ENCODE data around the gene KLHL26. TPM values are rescaled to one million over a fixed set of nuclear protein-coding genes. Genes with fewer than 3 reads are reported as not detected.

Gene KLHL26
- total RNA-seq, 2 donors from 2014 or later, result 8.5 to 10.1 TPM

DNA sequence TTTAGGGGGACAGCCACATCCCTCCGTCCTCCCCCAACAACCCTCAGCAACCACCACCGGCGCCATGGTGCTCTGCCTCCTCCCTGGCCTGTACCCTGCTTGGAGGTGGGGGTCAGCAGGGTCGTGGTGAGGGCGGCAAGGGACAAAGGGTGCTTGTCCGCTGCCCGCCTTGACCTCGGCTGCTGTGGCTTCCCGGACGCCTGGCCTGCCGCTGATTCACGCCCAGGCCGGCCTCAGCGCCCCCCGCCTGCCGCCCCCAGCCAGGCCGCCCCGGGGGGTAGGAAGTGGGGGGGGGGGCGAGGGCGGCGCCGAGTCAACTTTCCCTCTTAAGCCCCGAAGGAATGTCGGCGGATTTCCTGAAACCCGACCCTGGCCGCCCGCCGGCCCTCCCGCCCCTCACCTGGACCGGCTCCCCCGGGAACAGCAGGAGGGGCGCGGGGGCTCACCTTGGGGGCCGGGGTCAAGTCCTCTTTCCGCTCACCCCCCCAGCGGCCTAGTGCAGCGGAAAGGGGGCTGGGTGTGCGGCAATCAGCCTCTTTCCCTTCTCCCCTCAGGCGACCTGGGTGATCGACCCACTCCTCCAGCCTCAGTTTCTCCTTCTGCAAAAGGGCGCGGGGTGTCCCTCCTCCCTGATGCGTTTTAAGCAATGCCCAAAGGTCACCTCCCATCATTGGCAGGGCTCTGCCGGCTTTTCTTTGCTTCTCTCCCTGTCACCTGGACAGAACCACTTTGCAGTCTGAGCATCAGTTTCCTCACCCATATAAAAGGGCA is 26.1 kb upstream of the KLHL26 start:
- intact Hi-C loops (cut with DNase I, micrococcal nuclease), result no loop called here
- no peak for DNase-seq
- ATAC-seq, result no peak

DNA sequence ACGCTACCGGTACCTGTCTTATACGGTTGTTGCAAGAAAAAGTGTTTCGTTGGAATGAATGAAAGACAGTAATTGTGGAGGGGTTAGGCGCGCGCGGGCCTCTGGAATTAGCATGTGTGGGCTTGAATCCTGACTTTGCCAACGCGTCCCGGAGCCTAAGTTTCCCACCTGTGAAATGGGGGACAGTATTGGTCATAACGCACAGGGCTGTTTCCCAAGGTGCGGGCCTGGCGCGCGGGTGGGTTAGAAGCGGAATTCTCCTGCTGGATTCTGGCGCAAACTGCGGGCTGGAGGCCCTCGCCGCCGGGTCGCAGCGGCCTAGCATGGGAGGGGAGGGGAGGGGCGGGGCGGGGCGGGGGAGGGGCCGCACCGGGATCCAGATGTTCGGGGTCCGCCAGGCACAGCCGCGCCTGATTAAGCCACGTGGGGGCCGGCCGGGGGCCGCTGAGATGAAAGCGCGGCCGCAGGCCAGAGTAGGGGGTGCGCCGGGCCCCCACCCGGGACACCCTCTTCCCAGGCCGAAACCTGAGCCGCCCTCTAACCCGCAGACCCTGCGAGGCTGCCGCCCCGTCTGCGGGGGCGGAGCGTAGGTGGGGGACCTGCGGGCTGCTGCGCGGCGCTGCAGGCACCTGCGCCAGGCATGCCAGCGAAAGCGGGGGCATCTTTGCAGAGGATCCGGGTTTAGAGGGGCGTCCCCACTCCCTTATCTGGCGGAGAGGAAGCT is 25.3 kb upstream of the KLHL26 start:
- DNase-seq (no peak), ATAC-seq (no peak)
- intact Hi-C loops (cut with DNase I, micrococcal nuclease), result no loop called here

DNA sequence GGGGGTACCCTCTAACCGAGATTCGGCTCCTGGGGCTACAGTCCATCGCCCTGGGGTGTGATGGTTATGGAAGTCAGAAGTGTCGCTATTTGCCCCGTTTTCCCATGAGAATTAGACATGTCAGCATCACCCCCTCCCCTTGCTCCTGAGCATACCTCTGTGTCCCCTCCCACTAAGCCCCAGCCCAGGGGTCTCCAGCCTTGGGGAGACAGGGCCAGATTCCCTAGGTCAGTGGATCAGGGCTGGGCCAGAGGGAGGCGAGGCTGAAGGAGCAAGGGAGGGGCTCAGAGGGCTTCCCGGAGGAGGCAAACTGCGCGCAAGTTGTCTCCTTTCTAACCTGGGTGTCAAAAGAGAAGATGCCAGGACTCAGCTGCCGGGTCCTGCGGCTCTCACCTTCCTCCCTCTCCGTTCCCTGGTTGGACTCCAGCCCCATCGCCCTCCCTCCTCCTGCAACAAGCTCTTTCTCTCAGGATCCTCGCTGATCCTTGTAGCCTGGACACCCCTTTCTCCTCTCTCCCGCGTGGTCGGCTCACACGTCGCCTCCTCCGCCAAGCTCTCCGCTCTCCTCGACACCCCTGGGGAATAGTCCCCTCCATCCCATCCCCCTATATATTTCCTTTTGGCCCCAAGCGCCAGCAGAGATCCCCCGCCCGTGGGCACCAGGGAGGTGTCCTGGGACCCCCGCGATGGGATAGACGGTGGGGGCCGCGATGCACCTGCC is 24.6 kb upstream of the KLHL26 start:
- ATAC-seq, result no peak
- no peak for DNase-seq
- intact Hi-C loops (cut with DNase I, micrococcal nuclease), result no loop called here

DNA sequence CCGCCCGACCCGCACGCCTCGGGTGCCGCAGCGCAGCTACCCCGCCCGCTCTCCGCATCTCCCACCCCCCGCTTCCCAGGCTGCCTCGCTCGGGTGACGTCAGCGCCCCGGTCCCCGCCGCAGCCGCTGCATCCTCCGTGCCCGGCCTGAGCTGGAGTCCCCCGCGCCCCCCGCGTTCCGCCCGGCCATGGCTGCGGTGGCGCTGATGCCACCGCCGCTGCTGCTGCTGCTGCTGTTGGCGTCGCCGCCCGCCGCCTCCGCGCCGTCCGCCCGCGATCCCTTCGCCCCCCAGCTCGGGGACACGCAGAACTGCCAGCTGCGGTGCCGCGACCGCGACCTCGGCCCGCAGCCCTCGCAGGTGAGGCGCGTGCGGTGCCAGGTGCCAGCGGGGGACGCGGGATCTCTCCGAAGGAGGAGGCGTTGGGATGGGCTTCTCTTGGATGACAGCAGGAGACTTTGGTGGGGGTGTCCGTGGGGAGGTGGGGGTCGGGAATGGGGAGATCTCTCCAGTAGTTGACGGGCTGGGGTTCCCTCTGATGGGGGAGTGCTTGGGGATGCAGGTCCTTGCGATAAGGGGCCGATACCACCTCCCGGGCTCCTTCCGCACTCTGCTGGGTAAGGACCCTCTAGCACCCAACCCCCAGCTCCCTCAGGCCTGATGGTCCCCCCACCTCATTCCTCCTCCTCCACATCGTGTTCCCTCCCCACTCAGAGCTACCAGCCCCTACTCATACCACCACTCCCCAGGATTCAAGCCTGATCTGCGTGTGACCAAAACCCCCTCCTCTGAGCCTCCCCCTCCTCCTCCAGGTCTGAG is 23.8 kb upstream of the KLHL26 start, which contains the start of gene TMEM59L:
TSS of gene TMEM59L (plus strand) at position 99 of the 817 bp plus-strand sequence. CDS start at position 188, 89 bp downstream.
- intact Hi-C loops (cut with DNase I, micrococcal nuclease), result no loop called here
- DNase-seq, result peak in 1 of 2 donors; percentile 32
- no peak for ATAC-seq

DNA sequence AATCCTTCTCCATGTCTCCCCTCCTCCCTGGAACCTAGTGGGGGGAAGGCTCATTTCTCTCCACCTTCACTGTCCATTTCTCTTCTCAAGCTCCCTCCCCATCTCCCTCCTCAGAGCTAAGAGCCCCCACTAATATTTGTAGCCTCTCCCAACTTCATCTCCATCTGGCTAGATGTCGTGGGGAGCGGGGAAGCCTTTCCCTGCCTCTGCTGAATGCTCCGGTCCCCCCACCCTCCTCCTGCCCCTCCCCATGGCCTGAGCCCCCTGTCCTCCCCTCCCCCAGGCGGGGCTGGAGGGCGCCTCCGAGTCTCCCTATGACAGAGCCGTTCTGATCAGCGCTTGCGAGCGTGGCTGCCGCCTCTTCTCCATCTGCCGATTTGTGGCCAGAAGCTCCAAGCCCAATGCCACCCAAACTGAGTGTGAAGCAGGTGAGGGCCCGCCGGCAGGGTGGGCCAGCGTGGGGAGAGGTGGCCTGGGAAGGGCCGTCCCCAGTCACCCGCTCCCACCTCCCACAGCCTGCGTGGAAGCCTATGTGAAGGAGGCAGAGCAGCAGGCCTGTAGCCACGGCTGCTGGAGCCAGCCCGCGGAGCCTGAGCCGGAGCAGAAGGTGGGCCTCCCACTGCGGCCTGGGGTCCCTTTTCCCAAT is 23.1 kb upstream of the KLHL26 start:
- intact Hi-C loops (cut with DNase I, micrococcal nuclease), result no loop called here
- DNase-seq (no peak), ATAC-seq (no peak)

DNA sequence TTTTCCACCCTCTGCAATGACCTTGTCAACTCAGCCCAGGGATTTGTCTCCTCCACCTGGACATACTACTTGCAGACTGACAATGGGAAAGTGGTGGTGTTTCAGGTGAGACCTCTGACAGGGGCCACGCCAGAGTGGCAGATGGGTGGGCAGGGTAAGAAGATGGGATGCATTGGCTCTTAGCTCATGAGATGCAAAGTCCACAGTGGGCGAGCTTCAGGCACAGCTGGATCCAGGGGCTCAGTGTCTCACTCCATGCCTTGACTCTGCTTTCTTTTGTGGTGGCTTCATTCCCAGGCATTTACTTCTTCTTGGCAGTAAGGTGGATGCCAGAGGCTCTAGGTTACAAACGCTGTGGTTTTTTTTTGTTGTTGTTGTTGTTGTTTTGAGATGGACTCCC is 20.8 kb upstream of the KLHL26 start:
- ATAC-seq (no peak), DNase-seq (no peak)
- intact Hi-C loops (cut with DNase I, micrococcal nuclease), result no loop called here

DNA sequence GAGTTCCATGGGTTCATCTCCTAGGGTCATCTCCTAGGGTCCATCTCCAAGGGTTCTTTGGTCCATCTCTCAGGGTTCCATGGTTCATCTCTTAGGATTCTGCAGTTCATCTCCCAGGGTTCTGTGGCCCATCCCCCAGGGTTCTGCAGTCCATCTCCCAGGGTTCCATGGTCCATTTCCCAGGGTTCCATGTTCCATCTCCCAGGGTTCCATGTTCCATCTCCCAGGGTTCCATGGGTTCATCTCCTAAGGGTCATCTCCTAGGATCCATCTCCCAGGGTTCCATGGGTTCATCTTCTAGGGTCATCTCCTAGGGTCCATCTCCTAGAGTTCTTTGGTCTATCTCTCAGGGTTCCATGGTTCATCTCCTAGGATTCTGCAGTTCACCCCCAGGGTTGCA is 19.3 kb upstream of the KLHL26 start:
- no peak for DNase-seq
- no peak for ATAC-seq
- intact Hi-C loops (cut with DNase I, micrococcal nuclease), result no loop called here

DNA sequence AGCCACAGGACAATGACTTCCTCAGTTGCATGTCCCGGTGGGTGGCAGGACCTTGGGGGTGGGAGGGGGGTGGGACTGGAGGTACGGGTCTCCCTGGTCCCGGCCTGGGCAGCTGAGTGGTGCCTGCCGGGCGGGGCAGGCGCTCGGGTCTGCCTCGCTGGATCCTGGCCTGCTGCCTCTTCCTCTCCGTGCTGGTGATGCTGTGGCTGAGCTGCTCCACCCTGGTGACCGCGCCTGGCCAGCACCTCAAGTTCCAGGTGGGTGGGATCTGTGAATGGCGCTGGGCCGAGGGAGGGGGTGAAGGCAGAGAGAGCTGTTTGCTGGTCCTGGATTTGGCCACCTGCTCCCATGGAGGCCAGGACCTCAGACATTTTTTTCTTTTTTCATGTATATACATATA is 18.6 kb upstream of the KLHL26 start:
- ATAC-seq (no peak), DNase-seq (no peak)
- intact Hi-C loops (cut with DNase I, micrococcal nuclease), result no loop called here

DNA sequence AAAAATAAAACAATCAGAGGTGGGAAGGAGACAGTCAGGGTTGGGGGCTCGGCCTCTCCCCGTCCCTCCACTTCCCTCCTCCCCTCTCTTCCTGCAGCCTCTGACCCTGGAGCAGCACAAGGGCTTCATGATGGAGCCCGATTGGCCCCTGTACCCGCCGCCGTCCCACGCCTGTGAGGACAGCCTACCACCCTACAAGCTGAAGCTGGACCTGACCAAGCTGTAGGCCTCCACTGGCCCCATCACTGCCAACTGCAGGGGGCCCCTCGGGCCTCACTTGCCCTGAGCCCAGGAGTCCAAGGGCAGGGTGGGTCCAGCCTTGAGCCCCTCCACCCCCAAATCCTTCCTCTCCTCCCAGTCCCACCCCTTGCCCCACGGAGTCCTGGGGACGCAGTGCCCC is 16.5 kb upstream of the KLHL26 start:
- intact Hi-C loops (cut with DNase I, micrococcal nuclease), result no loop called here
- no peak for ATAC-seq

DNA sequence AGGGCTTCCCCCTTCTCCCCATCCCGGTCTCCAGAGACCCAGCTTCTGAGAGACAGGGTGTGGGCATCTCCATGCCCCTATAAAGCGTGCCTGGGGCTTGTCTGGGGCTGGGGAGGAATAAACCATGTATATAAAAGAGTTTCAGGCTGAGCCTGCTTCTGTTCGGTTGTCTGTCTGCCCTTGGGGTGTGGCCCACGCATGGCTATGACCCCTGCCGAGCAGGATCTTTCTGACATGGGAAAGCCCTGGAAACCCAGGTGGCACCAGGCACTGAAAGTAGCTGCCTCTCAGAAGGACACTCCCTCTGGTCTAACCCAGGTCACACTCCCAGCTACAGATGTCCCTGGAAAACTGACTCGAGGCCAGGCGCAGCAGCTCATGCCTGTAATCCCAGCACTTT is 15.9 kb upstream of the KLHL26 start:
- intact Hi-C loops (cut with DNase I, micrococcal nuclease), result no loop called here
- ATAC-seq, result no peak
- DNase-seq, result no peak

More for the DNA sequence above, 16.5 kb upstream of the KLHL26 start:
- no peak for DNase-seq

DNA sequence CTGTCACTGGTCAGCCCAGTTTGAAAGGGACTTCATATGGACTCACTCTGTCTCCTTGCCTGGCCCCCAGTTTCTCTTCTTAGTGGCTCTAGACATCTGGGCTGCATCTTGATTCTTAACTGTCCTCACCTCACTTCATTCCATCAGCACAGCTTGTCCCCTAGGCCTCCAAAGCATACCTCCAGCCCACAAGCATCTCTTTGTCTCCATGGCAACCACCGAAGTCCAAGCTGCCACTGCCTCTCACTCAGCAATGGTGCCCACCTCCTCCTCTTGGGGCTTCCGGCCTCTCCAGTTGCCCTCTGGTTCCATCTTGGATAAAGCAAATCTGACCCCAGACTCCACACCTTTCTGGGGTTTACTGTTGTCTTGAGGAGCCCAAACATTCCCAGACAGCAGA is 9.9 kb upstream of the KLHL26 start:
- ATAC-seq, result no peak
- intact Hi-C loops (cut with DNase I, micrococcal nuclease), result no loop called here
- no peak for DNase-seq

DNA sequence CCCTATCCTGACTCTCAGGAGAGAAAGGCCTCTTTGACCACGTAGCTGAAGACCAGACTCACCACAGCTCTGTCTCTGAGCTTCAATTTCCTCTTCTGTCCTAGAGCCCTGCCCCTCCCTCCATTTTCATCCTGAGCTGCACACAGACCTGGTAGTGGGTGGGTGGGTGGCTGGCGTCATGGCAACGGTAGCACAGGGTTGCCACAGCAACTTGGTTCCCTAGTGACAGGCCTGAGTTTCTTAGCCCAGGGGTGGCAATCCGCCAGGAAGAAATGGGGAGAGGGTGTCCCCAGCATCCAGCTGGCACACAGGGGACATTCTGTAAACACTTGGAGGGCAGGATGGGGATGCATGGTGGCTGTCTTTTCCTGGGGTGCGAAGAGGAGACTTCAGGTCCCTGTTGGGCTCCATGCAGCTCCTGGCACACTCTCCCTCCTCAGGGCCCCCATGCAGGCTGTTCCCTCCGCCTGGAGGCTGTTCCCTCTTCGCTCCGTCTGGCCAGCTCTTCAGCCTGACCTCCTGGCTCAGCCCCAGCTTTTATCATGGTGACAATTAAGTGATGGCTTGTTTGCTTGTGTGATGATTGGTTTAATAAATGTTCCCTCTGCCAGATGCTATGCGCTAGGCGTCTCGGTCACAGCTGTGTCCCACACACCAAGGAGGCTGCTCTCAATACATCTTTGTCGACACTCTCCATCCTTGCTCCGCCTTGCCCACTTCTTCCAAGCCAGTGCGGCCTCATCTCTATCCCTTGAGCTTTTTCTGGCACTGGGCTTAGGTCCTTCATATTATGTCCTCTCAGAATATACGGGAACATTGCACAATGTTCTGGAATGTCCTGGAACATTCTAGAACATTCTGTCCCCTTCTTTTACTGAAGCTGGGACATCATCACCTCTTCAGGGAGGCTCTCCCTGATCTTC is 7.4 kb upstream of the KLHL26 start:
- DNase-seq, result no peak
- ATAC-seq, result no peak
- intact Hi-C loops (cut with DNase I, micrococcal nuclease), result no loop called here

DNA sequence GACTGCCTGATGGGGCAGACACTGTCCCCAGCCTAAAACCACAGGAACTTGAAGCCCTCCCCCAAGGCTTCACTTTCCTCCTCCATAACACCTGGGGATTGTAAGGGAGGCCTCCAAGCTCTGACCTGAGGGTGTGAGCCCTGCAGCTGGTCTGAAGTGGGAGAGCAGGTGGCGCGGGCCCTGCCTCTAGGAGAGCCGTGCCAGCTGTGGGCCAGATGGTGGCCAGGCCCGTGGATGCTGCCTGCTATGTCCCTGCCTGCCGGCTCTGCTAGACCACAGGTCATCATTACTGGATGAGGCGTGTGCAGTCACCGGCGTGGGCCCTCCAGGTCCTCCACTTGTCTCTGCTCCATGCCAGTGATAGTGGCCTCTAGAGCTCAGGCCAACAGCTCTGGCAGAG is 3.5 kb upstream of the KLHL26 start:
- DNase-seq (peak; percentile 58 to 69), ATAC-seq (no peak)
- intact Hi-C loops (cut with DNase I, micrococcal nuclease), result no loop called here

DNA sequence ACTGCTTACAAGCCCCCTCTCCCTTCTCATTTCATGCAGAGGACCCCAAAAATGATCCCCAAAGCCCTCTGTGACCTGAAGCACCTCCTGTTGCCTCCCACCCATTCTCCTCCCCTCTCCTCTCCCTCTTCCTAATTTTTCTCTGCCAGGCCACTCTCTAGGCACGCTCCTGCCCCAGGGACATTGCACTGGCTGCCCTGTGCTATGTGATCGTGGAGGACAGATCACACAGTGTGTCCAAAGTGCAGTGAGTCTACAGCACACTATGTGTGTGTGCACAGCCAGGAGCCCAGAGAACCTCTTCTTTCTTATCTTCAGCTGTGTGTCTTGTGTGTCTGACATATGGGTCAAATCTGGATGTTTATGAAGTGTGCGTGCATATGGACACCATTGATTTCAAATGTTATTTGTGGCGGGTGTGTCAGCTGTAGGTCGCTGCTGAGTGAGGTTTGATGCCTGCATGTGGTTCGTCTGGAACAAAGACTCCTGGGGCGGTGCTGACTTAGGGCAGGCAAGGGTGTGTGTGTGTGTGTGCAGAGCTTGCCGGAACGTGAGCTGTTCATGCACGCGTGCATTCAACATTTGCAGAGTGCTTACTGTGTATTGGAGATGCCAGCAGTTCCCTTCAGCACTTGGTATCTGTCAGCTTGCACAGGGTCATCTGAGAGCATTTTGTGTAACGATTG is 2.1 kb upstream of the KLHL26 start:
- peak in 1 of 2 donors; percentile 45 for DNase-seq
- intact Hi-C loops (cut with DNase I, micrococcal nuclease), result no loop called here
- peak; percentile 5 for ATAC-seq

DNA sequence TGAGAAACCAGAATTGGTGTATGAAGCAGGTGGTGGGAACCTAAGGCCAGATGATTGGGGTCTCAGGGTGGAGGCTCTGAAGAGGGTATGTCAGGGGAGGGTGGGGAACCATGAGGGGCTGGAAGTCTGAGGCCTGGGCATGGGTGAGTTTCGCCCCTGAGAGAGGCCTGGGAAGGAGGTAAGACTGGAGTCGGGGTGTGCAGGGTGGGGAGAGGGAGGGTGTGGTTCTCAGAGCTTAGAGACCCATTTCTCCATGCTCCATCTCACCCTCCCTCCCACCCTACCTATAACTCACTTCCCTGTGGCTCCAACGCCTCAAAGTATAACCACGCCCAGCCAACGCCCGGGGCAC is 1.0 kb upstream of the KLHL26 start:
- no peak for DNase-seq
- no peak for ATAC-seq
- intact Hi-C loops (cut with DNase I, micrococcal nuclease), result no loop called here

DNA sequence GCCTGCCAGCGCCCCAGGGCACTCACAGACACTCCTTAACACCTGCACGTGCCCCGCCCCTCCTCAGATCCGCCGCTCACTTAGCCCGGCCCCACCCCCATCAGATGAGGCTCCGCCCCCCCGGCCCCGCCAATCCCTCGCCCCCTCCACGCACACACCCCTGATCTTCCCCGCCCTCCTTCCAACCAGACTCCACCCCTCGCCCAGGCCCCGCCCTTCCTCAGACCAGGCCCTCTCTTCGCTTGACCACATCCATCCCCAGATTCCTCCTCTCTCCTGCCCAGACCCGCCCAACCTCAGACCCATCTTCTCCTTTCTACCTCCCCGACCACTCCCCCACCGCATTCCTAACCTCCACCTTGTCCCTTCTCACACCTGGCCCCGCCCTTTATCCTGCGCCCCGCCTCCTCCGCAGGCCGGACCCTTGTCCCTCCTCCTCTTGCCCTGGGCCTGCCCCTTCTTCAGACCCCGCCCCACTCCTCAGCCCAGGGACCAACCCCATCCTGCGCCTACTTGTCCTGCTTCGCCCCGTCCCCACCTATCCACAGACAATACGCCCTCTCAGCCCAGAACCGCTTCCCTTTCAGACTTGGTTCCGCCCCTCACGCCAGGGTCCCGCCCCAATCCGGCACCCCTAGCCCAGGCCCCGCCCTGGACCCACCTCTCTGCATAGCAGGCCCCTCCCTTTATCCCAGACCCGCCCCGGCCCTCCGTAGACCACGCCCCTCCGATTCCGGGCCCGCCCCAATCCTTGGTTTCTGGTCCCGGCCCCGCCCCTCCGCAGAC is 452 bp upstream of the KLHL26 start:
- intact Hi-C loops (cut with DNase I, micrococcal nuclease), result no loop called here

More for the DNA sequence above, 452 bp upstream of the KLHL26 start:
- ATAC-seq (peak; percentile 83), DNase-seq (peak; percentile 98 to 100)

All from left colon (tissue), 2 donors.